SK-N-MC (cell line): Measurements from ENCODE around the gene MAGI1.

Source experiments
- EZH2 ChIP-seq: fragments of 200-600 bp; sonication (generic); IDR thresholded peaks from one replicate; pipeline ENCODE4 v1.6.1; 2017; ENCODE audit warnings: antibody characterized with exemption
- FOXP2 ChIP-seq: optimal IDR thresholded peaks from 2 replicates; pipeline ENCODE3; 2011; ENCODE audit warnings: mild to moderate bottlenecking, moderate library complexity; ENCODE audit not compliant: insufficient read depth; ENCODE audit errors: extremely low read length, control extremely low read depth
- POLR2AphosphoS5 ChIP-seq: IDR thresholded peaks from 2 replicates; pipeline ENCODE4 v1.6.1; 2012; ENCODE audit warnings: mild to moderate bottlenecking, low read depth, low read length, borderline replicate concordance

GRCh38 chr3:65873869-65874268, 164.8 kb downstream of the MAGI1 start:
- TF ChIP-seq FOXP2, result no peak
- no peak for TF ChIP-seq POLR2AphosphoS5
- no peak for TF ChIP-seq EZH2
